Stimulated activated CD8-positive, alpha-beta memory T cell treated with anti-CD3 and anti-CD28 coated beads, Interleukin-2, amount 100 ng/mL, for 48 hours (primary cell): ENCODE measurements around the gene HIPK1.
A peak's percentile ranks its signal among the peaks of the same experiment; 100 is the strongest.

ENCODE experiments used
- DNase-seq, 2 donors: peaks; one replicate each; pipeline ENCODE4 v3.0.0-alpha.2; 2020; ENCODE audit warnings: low read depth in 2 of 2

HIPK1 gene

DNA sequence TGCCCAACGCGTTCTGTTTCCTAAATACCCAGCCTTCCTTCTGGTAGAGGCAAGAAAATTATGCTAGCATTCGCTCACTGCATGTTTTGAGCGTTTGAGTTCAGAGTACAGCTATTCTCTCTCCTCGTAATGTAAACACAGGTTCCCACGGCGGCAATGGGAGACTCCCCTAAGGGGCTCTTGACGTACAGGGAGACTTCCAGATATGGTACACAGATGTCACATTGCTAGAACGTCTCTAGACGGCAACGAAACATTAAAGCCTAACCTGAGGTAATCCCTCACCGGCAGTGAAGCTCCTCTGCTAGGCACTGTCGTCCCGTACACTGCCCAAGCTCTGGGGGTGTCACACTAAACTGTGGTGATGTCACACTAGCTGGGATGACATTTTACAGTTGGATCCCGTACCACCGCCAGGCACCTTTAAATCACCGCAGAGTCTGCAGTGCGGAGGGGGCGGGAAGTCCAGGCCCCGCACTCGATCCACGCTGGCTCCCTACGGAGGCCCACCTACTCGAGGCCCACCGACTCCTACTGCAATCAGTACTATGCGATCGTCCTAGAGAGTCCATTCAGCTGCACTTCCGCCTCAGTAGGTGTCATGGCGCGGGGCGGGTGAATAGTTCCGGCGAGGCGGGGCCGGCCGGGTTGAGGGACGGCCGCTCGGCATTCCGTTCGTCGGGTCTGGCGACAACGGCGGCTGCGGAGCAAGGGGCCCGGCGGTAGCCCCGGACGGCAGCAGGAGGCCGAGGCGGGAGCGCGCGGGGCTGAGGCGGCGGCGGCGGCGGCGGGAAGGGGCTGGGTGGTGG is at the start of gene HIPK1:
HIPK1 (plus strand) TSS at position 384 of the 809 bp plus-strand sequence.
- peak; percentile 85 to 89 for DNase-seq

DNA sequence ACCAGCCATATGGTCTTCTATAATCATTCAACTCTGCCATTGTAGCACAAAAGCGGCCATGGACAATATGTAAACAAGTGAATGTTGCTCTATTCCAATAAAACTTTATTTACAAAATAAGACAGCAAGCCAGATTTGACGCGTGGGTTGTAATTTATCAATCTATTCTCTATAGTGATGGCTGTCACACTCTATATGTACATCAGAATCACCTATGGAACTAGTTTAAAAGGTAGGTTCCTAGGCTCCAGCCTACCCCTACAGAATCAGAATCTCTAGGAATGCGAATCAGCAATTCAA is 49.4 kb upstream of the HIPK1 start:
- no peak for DNase-seq

DNA sequence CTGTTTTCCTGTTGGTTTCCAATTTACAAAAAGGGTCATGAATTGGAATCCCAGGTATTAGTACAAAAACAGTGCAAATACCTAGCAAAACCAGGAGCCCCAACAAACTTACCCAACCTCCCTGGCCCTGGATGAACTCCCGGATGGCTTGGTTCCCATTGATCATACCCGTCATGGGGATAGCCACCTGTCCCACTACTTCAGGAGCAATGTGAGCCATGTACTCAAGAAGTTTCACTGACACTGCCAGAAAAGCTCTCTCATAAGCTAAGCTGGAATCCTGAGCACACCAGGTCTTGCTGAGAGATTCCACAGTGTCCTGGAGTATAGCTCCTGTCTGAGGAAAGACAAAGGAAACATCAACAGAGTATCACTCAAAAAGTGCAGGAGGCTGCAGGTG is 47.5 kb upstream of the HIPK1 start:
- no peak for DNase-seq

DNA sequence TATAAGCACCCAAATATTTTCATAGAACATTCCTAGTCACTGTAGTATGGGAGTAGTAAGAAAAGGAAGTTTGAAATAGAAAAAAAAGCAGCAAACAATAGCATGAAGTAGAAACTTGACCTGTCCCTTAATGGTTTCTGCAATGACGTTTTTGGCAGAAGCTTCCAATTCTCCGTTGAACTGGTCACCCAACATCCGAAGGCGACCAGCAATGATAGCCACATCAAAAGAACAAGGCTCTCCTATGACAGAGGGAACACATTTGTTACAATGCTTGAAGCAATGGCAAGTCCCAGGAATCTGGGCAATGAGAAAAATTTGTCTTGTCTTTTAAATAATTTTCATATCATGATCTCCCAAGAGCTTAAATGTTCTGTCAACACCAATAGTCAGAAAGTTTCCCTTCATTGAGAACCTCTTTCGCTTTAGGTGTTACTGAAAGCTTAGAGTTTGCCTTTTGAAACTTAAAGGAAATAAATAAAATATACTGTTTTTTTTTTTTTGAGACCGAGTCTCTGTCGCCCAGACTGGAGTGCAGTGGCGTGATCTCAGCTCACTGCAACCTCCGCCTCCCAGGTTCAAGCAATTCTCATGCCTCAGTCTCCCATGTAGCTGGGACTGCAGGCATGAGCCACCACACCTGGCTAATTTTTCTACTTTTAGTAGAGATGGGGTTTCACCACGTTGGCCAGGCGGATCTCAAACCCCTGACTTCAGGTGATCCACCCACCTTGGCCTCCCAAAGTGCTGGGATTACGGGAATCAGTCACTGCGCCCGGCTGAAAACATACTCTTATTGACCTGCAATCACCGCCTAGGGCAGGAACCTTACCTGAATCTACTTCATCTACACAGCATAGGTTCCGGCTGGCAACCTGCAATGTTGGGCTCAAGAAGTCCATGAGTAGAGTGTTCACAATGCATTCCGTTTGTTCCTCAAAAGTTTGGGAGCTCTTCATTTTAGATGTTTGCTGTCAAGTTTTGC is 42.4 kb upstream of the HIPK1 start:
- no peak for DNase-seq

DNA sequence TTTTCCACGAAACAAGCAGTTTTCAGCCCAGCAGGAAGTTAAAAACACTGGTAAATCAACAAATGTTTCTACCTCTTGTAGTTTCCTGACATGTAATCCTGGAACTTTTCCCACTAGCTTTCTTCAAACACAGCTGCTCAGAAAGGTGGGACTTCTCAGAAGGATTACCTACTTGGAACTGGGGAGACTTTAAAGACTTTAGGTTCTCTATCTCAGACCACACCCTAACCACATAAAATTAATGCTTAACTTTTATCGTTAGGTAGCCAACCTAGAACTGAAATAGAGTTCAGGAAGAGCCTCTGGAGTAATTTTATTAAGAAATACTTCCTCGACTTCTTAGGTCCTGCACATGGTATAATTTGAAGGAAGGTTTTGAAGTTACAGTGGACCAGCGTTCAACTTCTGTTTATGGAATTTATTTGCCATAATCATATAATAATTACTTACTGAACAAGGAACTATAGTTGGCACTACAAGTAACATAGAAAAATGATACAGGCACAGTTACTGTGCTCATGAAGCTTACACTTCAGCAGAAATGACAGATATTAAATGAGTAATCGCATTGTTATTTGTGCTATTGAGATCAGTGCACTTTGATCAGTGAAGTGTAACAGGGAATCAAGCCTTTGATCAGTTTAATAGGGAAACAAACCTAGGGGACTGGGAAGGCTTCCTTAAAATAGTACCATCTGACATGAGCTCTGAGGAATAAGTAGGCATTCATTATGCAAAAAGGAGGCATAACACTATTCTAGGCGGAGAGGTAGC is 41.5 kb upstream of the HIPK1 start, which contains the start of gene BCL2L15:
BCL2L15 (minus strand) TSS at position 180 of the 774 bp plus-strand sequence. CDS start 206 bp downstream, outside the sequence.
- DNase-seq = no peak

DNA sequence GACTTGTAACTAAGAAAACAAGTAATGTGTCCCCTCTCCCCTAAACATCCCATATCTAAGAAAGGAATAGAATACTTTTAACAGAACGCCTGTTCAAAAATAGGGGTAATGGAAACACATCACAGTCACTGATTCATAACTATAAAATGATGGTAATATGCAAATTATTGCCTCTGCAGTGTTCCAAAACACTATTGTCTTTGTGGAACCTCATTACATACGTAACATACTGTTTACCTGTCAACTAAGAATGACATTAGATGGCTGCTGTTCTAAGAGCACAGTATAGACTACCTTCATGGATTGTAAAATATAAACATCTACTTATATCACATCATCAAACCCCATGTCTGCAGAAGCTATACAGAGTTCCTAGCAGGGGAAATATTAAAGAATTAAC is 38.3 kb upstream of the HIPK1 start:
- no peak for DNase-seq

DNA sequence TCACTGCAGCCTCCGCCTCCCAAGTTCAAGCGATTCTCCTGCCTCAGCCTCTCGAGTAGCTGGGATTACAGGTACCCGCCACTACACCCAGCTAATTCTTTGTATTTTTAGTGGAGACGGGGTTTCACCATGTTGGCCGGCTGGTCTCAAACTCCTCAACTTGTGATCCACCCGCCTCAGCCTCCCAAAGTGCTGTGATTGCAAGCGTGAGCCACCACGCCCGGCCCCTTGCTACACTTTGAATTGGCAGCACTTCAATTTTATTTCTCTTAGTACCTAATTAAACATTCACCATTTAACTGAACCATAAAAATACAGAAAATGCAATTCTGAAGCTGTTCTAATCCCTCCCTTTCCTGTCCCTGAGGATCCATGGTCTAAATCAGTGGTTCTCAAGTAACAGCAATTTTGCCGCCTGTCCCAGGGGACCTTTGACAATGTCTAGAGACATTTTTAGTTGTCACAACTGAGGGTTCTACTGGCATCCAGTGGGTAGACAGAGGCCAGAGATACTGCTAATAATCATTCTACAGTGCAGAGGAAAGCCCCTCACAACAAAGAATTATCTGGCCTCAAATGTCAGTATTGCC is 37.4 kb upstream of the HIPK1 start:
- DNase-seq = no peak

DNA sequence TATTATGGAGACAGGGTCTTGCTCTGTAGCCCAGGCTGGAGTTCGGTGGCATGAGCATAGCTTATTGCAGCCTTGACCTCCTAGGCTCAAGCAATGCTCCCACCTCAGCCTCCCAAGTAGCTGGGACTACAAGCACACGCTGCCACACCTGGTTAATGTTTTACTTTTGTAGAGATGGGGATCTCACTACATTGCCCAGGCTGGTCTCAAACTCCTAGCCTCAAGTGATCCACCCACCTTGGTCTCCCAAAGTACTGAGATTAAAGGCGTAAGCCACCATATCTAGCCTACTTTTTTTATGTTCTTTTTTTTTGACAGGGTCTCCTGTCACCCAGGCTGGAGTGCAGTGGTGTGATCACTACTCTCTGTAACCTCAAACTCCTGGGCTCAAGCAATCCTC is 35.9 kb upstream of the HIPK1 start:
- no peak for DNase-seq

DNA sequence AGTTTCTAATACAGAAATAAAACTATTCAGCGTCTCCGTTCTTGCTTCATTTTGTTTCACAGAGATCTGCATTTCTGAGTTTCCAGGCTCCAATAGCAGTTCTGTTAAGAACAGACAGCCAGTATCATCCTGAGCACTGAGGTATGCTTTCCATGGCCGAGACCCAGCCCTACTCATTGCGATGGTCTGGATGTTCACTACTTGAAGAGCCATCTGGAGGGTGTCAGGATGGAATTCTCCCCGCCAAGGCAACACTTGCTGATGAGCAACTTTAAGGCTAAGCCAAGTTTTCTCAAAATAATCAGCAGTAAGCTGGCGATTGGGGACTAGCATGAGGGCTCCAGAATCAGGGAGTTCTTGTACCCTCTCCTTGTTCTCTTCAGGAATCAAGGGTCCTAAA is 34.0 kb upstream of the HIPK1 start:
- DNase-seq = no peak

- no peak for DNase-seq
These were observed 33.2 kb upstream of the HIPK1 start for GRCh38 chr1:113895961-113896360.

DNA sequence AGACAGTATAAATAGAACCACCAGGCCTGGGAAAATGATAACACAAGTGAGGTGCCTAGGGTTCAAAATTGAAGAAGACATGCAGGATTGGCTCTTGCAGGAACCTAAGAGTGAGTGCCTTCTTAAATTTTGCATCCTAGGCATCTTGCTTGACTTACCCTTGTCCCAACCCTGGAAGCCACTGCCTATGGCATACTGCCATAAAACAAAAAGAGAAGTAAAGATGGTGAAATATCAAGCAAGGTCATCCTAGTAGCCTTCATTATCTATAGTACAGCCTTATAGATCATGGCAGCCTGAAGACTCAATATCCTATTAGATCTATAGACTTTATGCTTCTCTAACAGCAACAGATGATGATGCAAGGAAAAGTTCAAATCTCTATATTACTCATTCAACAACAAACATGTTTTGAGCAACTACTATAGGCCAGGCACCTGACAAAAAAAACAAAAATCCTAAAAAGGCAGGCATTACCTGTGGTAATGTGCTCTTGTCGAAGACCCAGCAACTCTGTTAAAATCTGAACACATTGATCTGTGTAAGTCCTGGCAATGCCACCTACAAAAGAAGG is 30.8 kb upstream of the HIPK1 start:
- DNase-seq = no peak

GRCh38 chr1:113899111-113899510 is 30.0 kb upstream of the HIPK1 start:
- DNase-seq = no peak

- no peak for DNase-seq
These were observed 27.9 kb upstream of the HIPK1 start for GRCh38 chr1:113901191-113901590.

DNA sequence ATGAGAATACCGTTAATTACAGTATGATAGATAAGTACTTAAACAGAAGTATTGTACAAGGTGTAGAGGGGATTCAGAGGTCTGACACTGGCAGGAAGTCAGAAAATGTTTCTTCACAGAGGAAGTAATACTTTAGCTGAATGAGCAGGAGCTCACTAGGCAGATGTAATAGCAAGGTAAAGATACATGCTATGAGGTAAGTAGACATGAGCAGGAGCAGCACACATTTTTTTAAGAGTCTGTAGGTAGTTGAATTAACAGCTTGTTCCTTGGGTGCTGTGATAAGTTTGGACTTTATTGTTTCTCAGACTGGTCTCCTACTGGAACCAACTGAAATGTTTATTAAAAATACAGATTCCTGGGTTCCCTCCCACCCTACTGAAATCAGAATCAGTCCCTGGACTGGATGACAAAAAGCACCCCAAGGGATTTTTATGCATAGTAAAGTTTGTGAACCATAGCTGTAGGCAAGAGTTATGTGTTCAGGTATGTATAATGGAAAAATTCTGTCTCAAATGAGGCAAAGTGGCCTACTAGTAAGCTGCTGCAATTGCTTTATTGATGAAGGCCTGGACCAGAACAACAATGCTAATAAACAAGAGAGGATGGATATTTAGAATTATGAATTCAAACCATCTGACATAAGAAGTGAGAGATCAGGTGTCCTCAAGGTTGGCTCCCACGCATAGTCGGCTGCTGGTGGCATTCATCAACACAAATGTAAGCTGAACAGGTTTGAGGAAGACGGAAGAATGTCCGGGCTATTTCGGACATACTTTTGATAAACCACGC is 25.4 kb upstream of the HIPK1 start:
- DNase-seq = no peak

DNA sequence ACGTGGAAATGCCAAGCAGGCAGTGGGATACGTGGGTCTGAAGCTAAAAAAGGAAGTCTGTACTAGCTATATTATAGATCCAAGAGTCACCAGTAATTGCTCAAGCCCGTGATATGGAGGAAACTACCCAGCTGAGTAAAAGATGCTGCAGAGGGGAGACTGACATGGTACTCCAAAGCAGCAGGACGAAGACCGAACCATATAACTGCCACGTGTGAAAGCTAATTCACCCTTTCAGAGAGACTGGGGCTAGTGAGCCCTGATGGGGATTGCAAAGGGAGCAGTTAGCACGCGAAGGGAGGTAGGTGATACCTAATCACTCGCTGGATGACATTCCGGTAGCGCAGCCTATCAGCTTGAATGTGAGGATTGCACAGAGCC is 24.8 kb upstream of the HIPK1 start:
- DNase-seq = no peak

DNA sequence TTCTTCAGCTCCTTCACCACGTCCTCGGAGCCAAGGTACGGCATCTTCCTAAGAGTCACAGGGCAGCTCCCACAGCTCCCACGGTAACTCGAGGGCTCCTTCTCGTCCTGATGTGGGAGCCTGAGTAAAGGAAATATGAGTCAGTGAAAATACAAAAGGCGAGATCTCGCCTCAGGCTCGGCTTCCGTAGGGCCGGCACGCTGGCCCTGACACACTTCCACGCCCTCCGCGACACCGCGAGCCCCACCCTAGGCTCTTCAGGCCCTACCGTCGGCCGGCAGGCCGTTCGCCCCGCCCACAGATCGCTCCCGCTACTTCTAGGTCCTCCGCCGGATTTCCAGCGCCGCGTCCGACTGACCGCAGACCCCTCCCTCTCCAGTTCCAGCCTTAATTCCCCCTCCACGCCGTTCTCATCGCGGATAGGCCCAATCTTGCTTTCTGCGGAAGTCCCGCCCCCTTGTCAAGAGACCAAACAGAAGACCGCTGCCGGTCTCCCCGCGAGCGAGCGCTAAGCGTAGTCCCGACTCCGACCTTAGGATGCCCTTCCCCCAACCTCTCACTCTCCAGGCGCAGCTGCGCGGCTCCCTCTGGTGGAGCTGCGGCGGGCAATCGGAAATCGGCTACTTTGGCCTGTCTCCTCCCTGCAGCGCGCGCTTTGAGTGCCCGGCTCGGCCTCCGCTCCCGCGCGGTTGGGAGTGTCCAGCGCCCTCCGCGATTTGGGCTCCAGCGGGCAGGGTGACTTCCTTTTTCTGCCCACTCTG is 24.3 kb upstream of the HIPK1 start, which contains the start of the genes AP4B1 and DCLRE1B:
AP4B1 (minus strand) TSS at position 126 of the 761 bp plus-strand sequence; CDS start at position 44, 82 bp downstream.
DCLRE1B (plus strand) TSS at position 653 of the 761 bp plus-strand sequence. CDS start 261 bp downstream, outside the sequence.
- DNase-seq = peak; percentile 97 to 99

- peak; percentile 11 to 24 for DNase-seq
These were observed 23.7 kb upstream of the HIPK1 start for GRCh38 chr1:113905435-113905861.

- DNase-seq = no peak
These were observed 16.4 kb upstream of the HIPK1 start for GRCh38 chr1:113912594-113913311.

DNA sequence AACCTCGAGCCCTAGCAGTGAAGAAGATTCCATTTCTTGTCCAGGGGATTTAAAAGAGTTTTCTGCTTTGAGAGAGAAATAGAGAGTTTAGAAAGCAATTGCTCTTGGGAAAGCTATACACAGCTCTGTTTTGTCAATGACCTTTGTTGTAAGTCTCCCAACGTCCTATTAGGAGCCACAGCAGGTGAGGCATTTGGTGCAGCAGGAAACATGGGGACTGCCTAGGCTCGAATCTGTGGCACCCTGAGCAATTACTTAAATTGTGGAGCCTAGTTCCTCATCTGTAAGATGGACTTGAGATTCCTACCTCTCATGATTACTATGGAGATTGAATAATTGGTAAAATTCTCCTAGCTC is 15.8 kb upstream of the HIPK1 start:
- no peak for DNase-seq
